ENCODE results near the gene LRRC66. TPM values are rescaled to one million over a fixed set of nuclear protein-coding genes. Genes with fewer than 3 reads are reported as not detected.

Gene LRRC66, protein sequence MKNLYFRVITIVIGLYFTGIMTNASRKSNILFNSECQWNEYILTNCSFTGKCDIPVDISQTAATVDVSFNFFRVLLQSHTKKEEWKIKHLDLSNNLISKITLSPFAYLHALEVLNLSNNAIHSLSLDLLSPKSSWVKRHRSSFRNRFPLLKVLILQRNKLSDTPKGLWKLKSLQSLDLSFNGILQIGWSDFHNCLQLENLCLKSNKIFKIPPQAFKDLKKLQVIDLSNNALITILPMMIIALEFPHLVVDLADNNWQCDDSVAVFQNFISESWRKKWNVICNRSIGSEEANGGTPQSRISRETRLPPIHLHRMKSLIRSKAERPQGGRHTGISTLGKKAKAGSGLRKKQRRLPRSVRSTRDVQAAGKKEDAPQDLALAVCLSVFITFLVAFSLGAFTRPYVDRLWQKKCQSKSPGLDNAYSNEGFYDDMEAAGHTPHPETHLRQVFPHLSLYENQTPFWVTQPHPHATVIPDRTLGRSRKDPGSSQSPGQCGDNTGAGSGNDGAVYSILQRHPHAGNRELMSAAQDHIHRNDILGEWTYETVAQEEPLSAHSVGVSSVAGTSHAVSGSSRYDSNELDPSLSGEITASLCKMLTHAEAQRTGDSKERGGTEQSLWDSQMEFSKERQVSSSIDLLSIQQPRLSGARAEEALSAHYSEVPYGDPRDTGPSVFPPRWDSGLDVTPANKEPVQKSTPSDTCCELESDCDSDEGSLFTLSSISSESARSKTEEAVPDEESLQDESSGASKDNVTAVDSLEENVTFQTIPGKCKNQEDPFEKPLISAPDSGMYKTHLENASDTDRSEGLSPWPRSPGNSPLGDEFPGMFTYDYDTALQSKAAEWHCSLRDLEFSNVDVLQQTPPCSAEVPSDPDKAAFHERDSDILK
- under 0.01 and 0.09 TPM in 2 replicates for total RNA-seq

DNA sequence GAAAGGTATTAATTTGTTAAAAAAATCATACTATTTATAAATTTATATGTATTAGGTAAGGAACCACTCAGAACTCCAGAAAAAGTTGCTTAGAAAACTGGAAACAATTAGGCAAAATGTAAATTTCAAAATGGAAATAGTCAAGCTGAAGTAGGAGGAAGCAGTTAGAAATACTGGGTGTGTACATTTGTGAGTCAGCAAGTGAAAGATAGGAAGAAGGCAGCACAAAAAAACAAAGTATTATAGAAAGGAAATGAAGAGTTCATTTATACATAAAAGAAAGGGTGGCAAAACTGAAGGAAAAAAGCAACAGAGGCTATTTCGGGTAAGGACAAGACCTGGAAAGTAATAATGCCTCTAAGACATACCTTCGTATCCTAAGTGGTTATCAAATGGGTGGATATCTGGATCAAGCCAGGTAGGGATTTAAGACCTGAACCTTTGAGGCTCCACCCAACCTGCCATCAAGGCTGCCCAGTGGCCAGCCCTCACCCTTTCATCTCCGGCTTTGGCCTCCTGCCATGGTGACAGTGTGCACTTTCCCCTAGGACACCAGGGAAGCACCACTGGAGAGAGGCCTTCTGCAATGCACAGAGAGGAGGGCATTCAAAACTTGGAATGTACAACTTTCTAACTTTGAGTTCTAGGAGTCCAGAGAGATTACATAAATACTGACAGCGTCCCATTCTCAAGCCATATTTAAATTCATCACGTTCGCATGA is at the start of gene LRRC66:
TSS of gene LRRC66 (minus strand) at position 428 of the 722 bp plus-strand sequence. CDS start 2,750 bp downstream, outside the sequence.

GRCh38 chr4:52051213-52051614 is 31.1 kb upstream of the LRRC66 start, which contains the start of gene SPATA18:
TSS of gene SPATA18 (plus strand) at chr4:52051304. CDS start at chr4:52051705, 401 bp downstream.

GRCh38 chr4:52038103-52038912 is 18.1 kb upstream of the LRRC66 start, which contains the start of gene SGCB:
TSS of gene SGCB (minus strand) at chr4:52038299. CDS start at chr4:52038259, 40 bp downstream.

Other genes with a start within 250 kb of the LRRC66 start
- gene DCUN1D4, start 177.2 kb downstream of the LRRC66 start, total RNA-seq: 35.0 and 36.1 TPM in 2 replicates
- 10.0 and 10.9 TPM in 2 replicates for gene SGCB, start 17.9 kb upstream of the LRRC66 start, total RNA-seq
- gene SPATA18, start 30.9 kb upstream of the LRRC66 start, total RNA-seq: 0.98 and 1.3 TPM in 2 replicates